GM21737 (cell line): ENCODE measurements around the gene CAMK4.
"Not testable (repeated sequence)": the region's sequence is repeated elsewhere in the genome, so short reads cannot be mapped to it uniquely, and the experiment has no call there.

Source experiments
- ATAC-seq: cut with Tn5 transposase; IDR thresholded peaks from one replicate; pipeline ENCODE4 v1.9.1; 2021; ENCODE audit warnings: mild to moderate bottlenecking, moderate library complexity; ENCODE audit not compliant: unreplicated experiment

Gene CAMK4

DNA sequence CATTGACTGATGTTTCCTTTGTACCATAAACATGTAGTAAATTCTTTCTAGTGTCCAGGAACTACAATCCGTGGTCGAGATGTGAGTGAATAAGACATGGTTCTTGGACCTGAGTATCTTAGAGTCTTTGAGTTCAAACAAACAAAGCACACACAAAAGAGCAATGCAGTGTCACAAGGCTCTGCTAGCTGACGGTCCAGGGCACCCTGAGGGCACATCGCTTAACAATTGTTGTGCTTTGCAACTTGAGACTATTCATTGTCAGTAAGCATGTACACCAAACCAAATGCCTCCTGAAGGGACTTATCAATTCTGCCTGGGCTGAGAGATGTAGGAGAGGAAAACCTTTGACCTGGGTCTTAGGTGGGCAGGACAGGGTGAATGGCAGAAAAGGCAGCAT lies 84.8 kb downstream of the CAMK4 start:
- no peak for ATAC-seq

DNA sequence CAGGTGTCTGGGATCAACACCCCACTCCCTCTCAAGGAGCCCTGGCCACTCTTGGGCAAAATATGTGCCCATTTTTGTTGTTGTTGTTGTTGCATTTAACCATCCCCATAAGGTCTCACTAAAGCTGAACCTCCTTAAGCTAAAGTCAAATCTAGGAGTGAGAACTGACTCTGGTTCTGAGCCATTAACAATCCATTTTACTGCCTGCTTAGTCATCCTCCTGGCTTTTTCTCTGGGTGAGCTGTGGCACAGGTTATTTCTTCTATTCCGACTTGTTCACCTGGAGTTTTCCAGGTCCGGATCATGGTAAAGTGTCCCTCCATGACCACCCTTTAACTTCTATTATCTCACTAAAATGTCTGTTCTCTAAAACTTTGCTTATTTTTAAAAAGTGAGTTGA lies 85.2 kb downstream of the CAMK4 start:
- ATAC-seq: no peak

DNA sequence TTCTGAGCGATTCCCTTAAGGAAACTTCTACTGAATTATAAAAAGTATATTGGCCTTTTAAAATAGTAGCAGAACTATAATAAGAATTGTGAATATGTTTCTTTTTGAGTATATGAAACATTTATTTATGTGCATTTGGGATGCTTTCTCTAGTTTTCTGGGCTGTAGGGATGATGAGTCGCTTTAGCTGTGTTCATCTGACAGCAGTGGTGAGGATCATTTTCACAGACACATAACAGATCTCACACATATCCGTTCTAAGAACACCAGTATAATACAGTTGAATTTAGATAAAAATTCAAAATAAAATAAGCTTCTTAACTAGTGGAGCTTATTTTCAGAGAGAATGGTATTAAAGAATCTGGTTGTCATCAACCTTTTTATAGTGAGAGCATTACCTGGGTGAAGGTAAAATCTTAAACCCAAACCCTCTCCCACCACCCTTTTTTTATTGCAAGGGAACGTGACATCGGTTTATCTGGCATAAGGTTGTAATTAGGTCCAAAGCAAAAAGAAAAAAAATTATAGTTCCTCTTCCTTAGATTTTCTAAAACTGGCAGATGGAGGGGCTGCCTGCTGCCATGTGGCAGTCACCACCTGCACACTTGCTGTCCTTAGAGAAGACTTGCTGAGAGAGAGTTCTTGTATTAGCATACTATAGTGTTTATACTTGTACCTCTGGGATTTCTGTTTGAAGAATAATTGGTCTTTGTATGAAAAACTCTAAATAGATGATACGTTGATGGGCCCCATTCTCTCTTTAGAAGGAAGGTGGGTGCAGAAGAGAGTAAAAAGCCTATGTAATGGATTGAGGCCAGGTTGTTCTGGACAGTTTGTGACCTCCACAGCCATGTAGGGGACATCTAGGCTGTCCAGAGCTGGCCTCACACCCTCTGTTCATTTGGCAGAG lies 86.8 kb downstream of the CAMK4 start:
- ATAC-seq: no peak

DNA sequence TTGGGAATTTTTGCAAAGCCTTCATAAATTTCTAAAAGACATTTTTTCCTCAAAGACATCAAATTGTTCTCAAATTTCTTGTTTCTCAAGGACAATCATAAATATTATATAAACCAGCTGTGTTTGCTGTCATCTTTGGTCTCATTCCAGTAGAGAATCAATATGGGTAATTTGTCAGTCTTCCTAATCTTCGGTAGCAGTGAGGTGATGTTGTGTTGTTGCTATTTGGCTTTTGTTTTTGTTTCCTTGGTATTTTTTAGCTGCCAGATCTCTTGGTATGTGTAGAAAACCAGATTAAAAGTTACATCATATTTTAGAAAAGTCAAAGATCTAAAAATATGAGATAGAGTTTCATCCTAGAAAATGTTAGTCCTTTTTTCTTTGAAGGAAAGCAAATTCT lies 87.5 kb downstream of the CAMK4 start:
- ATAC-seq: no peak

DNA sequence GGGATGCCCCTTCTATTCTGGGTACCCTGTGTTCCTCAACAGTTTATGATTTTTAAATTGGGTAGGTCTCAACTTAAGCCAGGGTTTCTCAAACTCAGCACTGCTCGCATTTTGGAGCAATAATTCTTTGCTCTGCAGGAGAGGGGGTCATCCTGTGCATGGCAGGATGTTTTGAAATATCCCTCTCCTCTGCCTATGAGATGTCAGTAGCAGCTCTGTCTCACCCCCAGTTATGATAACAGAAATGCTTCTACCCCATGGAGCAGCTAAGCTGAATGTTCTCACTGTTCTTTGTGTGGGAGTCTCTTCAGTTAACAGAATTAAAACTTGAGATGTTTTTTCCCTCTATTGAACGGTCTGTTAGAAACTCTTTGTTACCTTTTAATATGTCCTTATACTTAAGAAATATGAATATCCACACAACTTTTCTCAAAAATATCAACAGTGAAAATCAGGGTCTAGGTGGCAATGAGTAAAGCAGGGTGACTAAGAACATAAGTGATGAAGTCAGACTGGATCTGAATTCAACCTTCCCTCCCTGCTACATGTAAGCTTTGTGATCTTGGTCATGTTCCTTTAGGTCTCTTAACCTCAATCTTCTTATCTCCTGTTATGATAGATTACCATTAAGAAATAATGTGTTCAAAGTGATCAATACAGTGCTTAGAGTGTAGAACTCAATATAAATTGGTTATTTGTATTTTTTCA lies 89.0 kb downstream of the CAMK4 start:
- ATAC-seq: no peak

DNA sequence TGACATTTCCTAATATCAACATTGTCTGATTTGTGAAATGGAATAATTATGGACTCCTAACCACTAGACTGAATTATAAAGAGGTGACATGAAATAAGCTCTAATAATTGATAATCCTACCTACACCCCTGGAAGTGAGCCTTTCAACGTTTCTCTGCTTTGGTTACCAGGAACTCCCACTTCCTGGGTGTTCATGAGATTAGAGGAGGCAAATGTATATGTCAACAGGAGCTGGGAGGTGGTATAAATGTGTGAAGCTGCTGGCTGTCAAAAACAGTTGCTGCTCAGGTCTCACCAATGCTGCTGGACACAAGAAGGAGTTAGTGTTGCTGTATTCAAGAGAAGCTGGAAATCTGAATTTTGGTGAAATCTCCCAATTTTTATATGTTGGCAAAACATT lies 96.8 kb downstream of the CAMK4 start:
- no peak for ATAC-seq

DNA sequence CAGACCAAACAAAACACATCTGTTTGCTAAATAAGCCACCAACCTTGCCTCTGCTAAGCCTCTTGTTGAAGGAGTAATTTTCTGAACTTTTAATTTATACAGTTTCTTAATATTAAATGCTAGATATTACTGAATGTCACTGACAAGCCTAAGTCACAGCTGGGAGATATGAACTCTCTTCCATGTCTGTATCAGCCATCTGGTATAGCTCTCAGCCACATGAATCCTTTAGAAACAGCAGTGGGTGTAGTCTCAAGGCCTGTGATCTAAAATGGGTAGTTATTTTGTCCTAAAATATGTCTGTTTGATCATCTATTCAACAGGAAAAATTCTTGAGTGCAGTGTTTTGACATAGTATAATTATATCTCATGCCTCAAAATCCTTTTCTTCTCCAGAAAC lies 97.2 kb downstream of the CAMK4 start:
- ATAC-seq: no peak

DNA sequence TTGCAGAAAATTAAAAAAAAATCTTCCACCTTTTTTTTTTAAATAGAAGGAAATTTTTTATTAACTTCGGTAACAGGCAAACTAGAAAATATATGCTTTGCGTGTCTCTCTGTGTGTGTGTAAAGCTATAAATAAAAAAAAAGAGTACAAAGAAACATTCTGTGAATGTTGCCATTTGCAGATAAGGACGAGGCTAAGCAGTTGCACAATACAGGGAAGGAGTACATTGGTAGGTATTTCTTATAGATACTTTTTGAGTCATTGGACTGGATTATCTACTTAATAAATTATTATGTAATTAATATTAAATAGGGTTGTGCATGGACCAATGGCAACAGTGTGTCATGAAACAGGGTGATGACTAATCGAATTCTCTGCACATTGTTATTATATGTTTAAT lies 102.4 kb downstream of the CAMK4 start:
- no peak for ATAC-seq

DNA sequence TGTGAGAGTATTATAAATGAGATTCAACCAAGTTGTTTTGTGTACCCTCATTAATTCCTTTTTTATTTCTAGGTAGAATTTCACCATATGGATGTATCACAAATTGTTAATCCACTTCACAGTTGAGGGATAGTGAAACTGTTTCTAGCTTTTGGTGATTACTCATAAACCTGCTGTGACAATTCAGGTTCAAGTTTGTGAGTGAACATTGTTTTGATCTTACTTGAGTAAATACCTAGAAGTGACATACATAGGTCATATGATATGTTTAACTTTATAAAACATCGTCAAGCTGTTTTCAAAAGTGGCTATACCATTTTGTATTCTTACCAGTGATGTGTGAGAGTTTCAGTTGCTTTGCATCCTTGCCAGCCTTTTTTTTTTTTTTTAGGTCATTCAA lies 112.9 kb downstream of the CAMK4 start:
- ATAC-seq: no peak

DNA sequence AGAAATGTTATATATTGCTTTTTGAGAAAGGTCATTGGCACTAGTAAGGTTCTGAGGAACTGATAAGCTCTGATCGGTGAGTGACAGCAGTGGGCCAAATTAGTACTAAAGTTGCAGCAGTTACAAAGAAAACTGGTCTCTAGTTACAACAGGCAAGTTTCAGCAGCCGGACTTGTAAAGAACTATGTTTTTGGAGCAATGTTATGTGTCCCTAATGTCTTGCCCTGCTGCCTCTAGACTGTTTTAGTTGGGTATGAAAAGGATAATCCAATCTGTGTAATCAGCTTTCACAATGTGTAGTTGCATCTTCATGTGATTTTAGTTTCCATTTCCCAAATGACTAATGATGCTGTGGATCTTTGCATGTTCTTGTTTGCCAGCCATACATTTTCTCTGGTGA lies 113.5 kb downstream of the CAMK4 start:
- ATAC-seq: no peak

DNA sequence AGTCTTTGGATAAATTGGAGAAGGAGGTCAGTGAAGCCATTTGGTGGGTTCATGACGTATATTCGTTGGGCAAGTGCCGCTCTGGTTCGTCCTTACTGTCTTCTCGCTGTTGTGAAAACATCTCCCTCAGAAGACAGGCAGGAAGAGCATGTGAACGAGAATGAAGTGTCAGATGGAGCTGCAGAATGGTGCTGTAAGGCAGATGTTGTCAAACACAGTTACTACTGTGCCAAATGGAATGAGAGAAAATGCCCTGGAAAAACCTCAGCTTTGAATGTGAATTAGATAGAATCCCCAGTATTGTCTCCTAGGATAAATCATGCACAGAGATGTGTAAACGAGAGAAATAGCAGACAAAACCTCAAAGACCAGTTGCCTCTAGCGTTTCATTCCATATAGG lies 121.5 kb downstream of the CAMK4 start:
- no peak for ATAC-seq

DNA sequence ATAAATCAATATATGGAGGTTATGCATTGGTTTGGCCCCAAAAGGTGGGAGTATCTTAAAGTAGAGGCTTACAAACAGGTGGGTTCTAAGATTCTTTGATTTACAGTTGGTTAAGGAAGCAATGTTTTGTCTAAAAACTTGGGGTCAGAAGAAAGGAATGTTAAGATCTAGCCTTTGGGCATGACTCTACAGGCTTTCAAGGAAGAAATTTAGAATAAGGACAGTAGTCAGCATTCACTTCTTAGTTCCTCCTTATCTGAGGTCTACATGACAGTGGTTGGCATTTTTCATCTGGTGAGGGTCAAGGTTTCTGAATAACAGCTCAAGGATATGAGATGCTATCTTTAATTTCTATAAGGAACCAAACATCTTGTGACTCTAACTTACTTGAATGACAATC lies 122.8 kb downstream of the CAMK4 start:
- no peak for ATAC-seq

DNA sequence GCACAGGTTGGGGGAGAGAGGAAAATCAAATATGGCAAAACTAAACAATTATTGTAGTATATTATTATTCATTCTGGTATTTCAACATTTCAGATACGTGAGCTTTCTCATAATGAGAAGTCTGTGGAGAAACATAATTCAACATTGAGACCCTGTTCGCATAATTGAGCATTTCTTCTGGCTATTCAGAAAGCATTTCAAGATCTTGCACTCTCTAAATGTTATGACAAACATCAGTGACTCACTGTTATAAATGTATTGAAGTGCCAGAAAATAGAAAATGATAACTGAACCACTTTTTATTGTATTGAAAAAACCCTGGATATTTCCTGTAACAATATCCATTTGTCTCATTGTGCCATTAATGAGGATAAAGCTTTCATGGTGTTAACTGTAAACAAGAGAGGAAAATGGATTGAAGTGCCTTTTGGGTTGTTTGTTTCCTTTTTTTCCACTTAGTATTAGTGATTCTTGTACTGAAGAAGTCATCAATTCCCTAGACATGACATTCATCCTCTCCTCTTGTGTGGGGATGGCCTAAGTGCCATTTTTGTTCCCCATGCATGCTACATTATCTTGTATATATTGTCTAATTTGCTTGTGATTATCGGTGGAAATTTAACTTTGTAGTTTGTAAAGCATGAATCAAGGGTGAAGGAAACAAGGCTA lies 124.6 kb downstream of the CAMK4 start:
- ATAC-seq: no peak

DNA sequence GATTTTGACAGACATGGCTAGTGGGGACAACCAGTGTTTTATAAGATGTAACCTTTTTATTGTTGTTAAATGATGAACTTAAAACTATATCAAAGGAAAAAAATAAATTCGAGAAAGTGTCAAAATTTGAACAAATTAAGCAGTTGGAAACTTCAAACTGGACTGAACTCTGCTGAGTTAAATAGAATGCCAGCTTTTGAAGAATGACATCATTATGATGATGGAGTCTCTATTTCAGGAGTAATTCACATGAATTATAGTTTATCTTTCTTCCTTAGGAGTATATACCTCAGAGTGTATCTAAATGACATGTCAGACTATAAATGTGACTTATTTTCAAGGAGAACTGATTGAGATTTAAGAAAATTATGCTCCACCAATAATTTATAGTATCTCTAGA lies 125.2 kb downstream of the CAMK4 start:
- ATAC-seq: no peak

DNA sequence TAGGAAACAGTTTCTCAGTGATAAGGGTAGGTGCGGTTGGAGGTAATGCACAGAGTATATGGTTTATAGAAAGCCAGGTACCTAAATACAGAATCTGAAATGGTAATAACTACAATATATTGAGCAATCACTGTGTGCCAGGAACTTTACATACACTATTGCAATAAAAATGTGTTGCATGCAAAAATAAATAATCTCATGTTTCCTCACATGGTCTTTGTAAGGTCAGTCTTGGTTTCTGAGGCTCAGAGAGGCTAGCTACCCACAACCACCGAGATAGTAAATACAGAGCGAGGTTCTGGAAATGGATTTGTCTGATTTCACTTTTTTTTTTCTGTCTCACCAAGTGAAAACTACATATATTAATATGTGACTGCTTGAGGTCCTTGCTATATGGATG lies 128.9 kb downstream of the CAMK4 start:
- no peak for ATAC-seq

DNA sequence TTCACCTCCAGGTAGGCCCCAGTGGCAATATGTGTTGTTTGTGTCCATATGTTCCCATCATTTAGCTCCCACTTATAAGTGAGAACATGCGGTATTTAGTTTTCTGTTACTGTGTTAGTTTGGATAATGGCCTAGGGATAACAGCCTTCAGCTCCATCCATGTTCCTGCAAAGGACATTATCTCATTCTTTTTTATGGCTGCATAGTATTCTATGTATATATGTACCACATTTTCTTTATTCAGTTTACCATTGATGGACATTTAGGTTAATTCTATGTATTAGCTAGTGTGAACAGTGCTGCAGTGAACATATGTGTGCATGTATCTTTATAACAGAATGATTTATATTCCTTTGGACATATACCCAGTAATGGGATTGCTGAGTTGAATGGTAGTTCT lies 134.5 kb downstream of the CAMK4 start:
- not testable (repeated sequence) for ATAC-seq

DNA sequence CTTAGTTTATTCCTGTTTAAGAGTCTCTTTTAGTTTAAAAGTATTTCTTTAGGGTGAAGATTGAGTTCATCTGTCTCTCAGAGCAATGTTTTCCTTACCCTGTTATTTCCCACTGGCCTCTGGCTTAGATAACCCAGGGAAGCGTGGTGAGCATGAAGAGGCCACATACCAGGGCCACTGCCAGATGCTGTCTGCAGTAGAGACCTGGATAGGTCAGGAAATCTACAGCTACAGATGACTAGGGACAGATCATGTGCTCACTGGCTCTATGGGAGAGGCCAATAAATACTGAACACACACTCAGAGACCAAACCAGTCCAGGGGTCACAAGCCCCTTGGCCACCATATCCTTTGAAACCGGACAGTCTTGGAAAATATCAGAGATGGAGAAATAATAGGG lies 136.0 kb downstream of the CAMK4 start:
- no peak for ATAC-seq

DNA sequence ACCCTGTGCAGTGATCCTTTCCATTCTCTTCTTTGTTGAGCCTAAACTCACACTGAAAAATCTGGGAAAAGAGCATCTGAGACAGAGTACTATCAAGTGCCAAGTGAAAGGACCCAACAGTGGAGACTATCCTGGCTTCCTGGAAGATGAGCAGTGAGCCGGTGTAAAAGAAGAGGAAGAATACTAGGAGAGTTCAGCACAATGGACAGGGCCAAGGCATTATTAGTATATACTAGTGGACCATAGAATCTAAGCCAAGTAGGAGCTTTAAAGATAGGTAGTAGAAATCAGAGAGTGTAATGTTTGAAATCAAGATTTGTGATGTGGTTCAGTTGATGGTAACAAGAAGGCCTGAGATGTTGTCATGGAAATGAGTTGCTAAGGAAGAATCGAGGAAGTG lies 140.8 kb downstream of the CAMK4 start:
- no peak for ATAC-seq

DNA sequence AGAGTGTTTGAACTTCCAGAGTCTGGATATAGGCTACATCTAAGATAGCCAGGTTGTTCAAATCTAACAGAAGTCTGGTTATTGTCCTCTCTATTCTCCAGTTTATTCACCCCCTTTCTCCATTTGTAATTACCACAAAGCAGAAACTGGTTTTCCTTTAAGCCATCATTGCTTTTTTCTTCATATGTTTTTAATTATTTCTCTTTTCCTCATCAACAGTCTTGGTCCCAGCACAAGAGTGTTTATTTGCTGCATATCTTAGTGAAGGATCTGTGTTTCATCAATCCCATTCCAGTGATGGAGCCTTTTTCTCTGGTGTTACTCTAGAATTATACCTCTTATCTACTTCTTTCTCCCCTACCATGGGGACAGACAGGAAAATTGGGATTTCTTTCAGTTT lies 142.2 kb downstream of the CAMK4 start:
- no peak for ATAC-seq

DNA sequence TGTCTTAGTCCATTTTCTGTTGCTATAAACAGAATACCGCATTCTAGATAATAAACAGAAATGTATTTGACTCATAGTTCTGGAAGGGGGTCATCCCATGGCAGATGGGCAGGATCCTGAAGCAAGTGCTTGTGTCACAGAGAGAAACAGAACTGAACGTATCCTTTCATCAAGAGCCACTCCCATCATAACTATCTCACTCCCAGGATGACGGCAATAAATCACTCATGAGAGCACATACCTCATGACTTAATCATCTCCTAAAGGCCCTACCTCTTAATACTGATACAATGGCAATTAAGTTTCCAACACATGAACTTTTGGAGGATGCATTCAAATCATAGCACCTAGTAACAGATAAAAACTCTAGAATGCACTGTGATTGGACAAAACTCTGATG lies 142.9 kb downstream of the CAMK4 start:
- no peak for ATAC-seq

DNA sequence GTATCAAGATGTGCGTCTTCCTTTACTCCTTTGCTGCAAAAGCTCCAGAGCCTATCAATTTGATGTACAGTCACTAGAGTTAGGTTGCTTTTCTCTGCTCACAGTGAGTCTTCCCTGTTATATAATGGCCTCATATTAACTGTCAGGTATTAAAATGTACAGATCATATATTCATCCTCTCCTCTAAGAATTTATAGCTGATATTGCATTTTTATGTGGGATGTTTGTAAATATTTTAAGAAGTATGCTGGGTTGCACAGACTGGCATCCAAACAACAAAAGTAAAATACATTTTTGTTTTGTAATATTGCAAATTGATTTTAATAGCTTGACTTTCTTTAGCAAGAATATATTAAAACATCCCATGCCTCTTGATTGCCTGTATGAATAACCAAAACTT lies 148.6 kb downstream of the CAMK4 start:
- no peak for ATAC-seq

DNA sequence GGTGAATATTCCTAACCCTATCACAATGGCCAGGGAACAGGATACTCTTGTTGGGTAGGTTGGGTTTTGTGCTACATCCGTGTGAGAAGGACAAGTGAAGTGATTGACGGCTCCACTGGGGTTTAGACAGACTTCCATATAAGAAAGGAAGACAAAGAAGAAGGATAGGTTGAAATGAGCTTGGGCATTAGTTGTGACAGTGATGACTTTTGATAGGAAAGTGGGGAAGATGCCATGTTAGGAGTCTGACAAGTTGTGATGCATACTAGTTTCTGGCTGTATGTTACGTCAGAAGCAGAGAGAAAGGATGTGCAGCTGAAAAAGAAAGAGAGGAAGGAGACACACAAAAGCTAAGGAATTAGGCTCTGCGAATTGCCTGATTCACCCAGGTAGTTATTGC lies 150.2 kb downstream of the CAMK4 start:
- no peak for ATAC-seq
